Stimulated activated CD4-positive, alpha-beta T cell treated with anti-CD3 and anti-CD28 coated beads, Interleukin-2, amount 100 ng/mL, for 24 hours (primary cell): Measurements from ENCODE around the gene BTN2A1.
A peak's percentile ranks its signal among the peaks of the same experiment; 100 is the strongest.
"Not testable (repeated sequence)": the region's sequence is repeated elsewhere in the genome, so short reads cannot be mapped to it uniquely, and the experiment has no call there.

ENCODE experiments used
- DNase-seq, 2 donors: peaks; one replicate each; pipeline ENCODE4 v3.0.0-alpha.2; 2020

BTN2A1 gene

GRCh38 chr6:26433680-26434079 lies 24.1 kb upstream of the BTN2A1 start:
- DNase-seq, result not testable (repeated sequence)

- DNase-seq, result no peak
Measured at GRCh38 chr6:26436018-26436417, 21.7 kb upstream of the BTN2A1 start.

- no peak for DNase-seq
Measured at GRCh38 chr6:26437550-26437949, 20.2 kb upstream of the BTN2A1 start.

GRCh38 chr6:26438000-26438399 lies 19.8 kb upstream of the BTN2A1 start:
- DNase-seq, result no peak

- no peak for DNase-seq
Measured at GRCh38 chr6:26439151-26440125, 18.3 kb upstream of the BTN2A1 start.

- DNase-seq, result no peak
Measured at GRCh38 chr6:26440977-26441358, 16.8 kb upstream of the BTN2A1 start.

GRCh38 chr6:26441977-26442376 lies 15.8 kb upstream of the BTN2A1 start:
- DNase-seq, result no peak

- peak; percentile 38 to 44 for DNase-seq
Measured at GRCh38 chr6:26445934-26446667, 11.7 kb upstream of the BTN2A1 start.

- DNase-seq, result no peak
Measured at GRCh38 chr6:26447257-26447656, 10.5 kb upstream of the BTN2A1 start.

- no peak for DNase-seq
Measured at GRCh38 chr6:26450240-26450639, 7.5 kb upstream of the BTN2A1 start.

GRCh38 chr6:26452631-26453235 lies 5.0 kb upstream of the BTN2A1 start:
- DNase-seq, result no peak

- DNase-seq, result no peak
Measured at GRCh38 chr6:26454631-26455030, 3.1 kb upstream of the BTN2A1 start.

- no peak for DNase-seq
Measured at GRCh38 chr6:26455357-26455970, 2.3 kb upstream of the BTN2A1 start.

GRCh38 chr6:26457264-26457805 lies 420 bp upstream of the BTN2A1 start:
- peak in 1 of 2 donors; percentile 9 for DNase-seq

- DNase-seq, result no peak
Measured at GRCh38 chr6:26459023-26459810, 1.5 kb downstream of the BTN2A1 start.

GRCh38 chr6:26461353-26461752 lies 3.6 kb downstream of the BTN2A1 start:
- DNase-seq, result not testable (repeated sequence)

GRCh38 chr6:26464014-26464413 lies 6.3 kb downstream of the BTN2A1 start:
- no peak for DNase-seq

GRCh38 chr6:26464416-26465131 lies 6.8 kb downstream of the BTN2A1 start:
- DNase-seq, result no peak

- DNase-seq, result no peak
Measured at GRCh38 chr6:26465776-26466175, 8.0 kb downstream of the BTN2A1 start.

- no peak for DNase-seq
Measured at GRCh38 chr6:26468829-26469228, 11.1 kb downstream of the BTN2A1 start.

GRCh38 chr6:26470643-26471042 lies 12.9 kb downstream of the BTN2A1 start:
- DNase-seq, result no peak
